ENCODE data around the gene PHLPP1.

DNA sequence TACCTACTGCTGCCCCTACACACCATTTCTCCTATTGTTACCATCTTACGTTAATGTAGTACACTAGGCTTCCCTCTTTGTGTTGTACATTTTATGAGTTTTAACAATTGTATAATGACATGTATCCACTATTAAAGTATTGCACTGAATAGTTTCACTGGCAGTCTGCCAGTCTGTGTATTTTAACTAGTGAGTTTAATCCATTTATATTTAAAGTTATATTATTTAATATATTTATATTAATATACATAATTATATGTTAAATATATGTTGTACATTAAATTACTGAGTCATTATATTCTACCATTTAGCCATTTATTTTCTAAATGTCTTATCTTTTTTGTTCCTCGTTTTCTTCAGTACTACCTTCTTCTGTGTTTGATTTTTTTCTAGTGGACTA is 44.8 kb upstream of the PHLPP1 start:
- TF ChIP-seq, protein P1, sequence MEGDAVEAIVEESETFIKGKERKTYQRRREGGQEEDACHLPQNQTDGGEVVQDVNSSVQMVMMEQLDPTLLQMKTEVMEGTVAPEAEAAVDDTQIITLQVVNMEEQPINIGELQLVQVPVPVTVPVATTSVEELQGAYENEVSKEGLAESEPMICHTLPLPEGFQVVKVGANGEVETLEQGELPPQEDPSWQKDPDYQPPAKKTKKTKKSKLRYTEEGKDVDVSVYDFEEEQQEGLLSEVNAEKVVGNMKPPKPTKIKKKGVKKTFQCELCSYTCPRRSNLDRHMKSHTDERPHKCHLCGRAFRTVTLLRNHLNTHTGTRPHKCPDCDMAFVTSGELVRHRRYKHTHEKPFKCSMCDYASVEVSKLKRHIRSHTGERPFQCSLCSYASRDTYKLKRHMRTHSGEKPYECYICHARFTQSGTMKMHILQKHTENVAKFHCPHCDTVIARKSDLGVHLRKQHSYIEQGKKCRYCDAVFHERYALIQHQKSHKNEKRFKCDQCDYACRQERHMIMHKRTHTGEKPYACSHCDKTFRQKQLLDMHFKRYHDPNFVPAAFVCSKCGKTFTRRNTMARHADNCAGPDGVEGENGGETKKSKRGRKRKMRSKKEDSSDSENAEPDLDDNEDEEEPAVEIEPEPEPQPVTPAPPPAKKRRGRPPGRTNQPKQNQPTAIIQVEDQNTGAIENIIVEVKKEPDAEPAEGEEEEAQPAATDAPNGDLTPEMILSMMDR (IDR thresholded peaks at IDR 0.05; ENCODE audit: insufficient read depth, low read length, poor library complexity, severe bottlenecking) = no peak
- TF ChIP-seq EZH2phosphoT487 (conservative IDR thresholded peaks at IDR 0.05; ENCODE audit: low read length) = no peak
